Raji (cell line): ENCODE measurements around the gene CREB5.

Experiments used
- POLR2A ChIP-seq: IDR thresholded peaks from 2 replicates; pipeline ENCODE4 v1.6.1; 2011; ENCODE audit warnings: low read depth, low read length, control low read depth; ENCODE audit not compliant: insufficient read depth

CREB5 gene

DNA sequence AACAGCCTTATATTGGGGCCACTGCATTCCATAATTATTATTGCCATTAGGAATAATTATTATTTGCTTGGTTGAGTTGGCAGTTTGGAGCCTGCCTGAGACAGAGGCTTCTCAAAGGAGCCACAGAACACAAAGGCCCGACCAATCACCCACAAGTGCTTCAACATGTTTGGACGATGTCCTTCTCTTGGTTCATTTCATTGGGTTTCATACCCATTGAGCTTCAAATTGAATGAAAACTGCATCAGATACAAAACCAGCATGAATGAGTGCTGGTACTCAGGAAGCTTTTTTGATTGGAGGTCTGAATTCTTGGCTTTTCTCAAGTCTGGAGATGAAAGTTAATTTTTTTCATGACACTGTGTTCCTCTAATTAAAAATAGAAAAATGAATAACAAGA lies 168.3 kb downstream of the CREB5 start:
- no peak for TF ChIP-seq POLR2A

- no peak for TF ChIP-seq POLR2A
These were observed 169.0 kb downstream of the CREB5 start for GRCh38 chr7:28581351-28581750.

- TF ChIP-seq POLR2A = no peak
These were observed 169.9 kb downstream of the CREB5 start for GRCh38 chr7:28582226-28582625.

DNA sequence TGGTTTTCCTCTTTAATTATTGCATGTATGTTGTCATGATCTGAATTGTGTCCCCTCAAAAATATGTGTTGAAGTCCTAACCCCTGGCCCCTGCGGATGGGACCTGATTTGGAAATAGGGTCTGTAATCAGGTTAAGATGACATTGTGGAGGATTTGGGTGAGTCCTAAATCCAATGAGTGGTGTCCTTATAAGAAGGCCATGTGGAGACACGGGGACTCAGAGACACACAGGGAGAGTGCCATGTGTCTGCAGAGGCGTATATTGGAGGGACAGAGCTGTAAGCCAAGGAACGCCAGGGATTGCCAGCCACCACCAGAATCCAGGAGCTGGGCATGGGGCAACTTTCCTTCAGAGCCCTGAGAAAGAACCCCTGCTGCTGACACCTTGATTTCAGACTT lies 171.9 kb downstream of the CREB5 start:
- no peak for TF ChIP-seq POLR2A

GRCh38 chr7:28586736-28587135 lies 174.4 kb downstream of the CREB5 start:
- TF ChIP-seq POLR2A = no peak

- no peak for TF ChIP-seq POLR2A
These were observed 174.9 kb downstream of the CREB5 start for GRCh38 chr7:28587211-28587610.

DNA sequence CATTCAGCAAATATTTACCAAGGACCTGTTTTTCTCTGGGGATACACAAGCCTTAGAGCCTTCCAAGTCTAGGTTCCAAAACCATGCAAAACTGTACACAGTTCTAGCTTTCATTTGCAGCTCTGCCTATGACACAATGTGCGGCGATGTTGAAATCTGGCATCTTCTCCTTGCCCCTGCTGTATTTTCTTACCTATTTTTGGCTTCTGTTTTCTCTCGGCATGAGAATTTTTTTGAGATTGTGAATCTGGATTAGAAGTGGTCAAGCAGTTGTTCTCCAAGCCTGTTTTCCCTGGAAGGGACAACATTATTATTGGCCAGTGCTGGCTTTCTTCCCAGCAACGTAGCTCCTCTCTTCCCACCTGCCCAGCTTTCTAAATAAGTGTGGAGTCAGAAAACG lies 176.3 kb downstream of the CREB5 start:
- no peak for TF ChIP-seq POLR2A

DNA sequence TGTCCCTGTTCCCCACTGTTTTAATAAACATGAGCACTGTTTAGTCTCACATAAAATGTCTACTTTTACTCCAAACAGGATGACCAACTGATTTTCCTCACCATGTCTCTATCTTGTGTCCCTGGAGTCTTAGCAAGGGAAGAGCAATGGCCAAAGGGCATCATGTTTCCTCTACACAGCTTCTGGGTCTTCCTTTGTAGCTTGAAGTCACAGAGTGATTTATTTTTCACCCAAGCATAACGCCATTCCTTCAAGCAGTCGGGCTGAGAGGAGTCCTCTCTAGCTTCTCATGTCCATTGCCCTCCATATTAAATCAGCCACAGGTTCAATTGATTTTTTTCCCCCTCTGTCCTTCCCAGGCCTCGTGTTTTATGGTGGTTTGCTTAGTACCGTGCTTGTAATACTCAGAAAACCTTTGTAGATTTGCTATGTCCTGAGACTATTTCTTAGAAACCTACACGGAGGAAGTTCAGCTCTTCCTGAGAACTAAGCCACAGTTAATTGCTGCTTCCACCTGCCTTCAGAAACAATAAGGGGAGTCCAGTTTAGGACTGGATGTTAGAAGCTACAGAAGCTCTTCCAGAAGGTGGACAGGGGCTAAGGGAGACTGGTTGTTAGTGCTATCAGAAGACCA lies 178.8 kb downstream of the CREB5 start:
- TF ChIP-seq POLR2A = no peak

- TF ChIP-seq POLR2A = no peak
These were observed 179.5 kb downstream of the CREB5 start for GRCh38 chr7:28591725-28592349.

GRCh38 chr7:28592861-28593260 lies 180.5 kb downstream of the CREB5 start:
- no peak for TF ChIP-seq POLR2A

DNA sequence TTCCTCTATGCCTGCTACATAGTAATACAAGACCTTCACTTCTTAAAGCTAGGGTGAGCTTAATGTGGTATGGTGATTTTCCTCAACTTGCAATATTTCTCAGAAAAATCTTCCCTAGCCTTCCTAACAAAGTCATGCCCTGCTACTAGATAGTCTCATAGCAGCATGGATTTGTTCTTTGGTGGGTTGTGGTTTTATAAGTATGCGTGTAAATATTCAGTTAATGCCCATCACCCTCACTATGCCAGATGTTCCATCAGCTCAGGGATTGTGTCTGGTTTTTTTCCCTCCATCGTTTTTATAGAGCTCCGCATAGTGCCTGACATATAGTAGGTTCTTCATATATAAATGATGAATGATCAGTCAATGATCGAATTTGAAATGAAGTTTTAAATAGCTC lies 182.8 kb downstream of the CREB5 start:
- TF ChIP-seq POLR2A = no peak

GRCh38 chr7:28595801-28596200 lies 183.5 kb downstream of the CREB5 start:
- no peak for TF ChIP-seq POLR2A

DNA sequence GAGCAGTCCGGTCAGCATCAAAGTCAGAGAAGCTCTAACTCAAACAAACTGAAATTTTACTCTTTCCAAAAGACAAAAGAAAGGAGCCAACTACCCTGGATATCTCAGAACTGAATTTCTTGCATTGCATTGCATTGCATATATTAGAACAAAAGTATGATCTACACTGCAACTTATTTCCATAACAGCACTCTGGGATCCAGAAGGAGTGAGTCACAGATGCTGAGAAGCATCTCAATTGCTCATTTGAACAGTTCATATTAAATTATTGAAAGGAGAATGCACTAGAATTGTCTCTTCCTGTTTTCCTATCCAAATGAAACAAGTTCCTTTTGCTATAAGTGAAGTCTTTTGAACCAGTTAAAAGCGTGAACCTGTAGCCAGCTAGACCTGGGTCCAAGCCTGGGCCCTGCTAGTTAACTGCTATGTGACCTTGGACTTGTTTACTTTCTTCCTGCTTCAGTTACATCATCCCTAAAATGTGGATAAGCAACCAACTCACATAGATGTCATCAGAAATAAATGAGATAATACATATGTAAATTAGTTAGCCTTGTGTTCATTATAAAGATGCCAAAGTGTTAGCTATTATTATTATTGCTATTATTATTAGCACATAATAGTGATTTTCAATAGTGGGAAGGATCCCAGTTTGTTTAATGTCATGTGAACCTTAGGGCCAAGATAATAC lies 184.1 kb downstream of the CREB5 start:
- TF ChIP-seq POLR2A = no peak

GRCh38 chr7:28597284-28597683 lies 185.0 kb downstream of the CREB5 start:
- no peak for TF ChIP-seq POLR2A

- no peak for TF ChIP-seq POLR2A
These were observed 186.3 kb downstream of the CREB5 start for GRCh38 chr7:28598586-28598985.

- TF ChIP-seq POLR2A = no peak
These were observed 187.1 kb downstream of the CREB5 start for GRCh38 chr7:28599411-28599810.
